GM19467 (cell line): Measurements from ENCODE around the gene NCAPH2.

Experiments used
- ATAC-seq: cut with Tn5 transposase; IDR thresholded peaks from one replicate; pipeline ENCODE4 v1.9.1; 2021; ENCODE audit warnings: mild to moderate bottlenecking, moderate library complexity; ENCODE audit not compliant: unreplicated experiment

The NCAPH2 gene

DNA sequence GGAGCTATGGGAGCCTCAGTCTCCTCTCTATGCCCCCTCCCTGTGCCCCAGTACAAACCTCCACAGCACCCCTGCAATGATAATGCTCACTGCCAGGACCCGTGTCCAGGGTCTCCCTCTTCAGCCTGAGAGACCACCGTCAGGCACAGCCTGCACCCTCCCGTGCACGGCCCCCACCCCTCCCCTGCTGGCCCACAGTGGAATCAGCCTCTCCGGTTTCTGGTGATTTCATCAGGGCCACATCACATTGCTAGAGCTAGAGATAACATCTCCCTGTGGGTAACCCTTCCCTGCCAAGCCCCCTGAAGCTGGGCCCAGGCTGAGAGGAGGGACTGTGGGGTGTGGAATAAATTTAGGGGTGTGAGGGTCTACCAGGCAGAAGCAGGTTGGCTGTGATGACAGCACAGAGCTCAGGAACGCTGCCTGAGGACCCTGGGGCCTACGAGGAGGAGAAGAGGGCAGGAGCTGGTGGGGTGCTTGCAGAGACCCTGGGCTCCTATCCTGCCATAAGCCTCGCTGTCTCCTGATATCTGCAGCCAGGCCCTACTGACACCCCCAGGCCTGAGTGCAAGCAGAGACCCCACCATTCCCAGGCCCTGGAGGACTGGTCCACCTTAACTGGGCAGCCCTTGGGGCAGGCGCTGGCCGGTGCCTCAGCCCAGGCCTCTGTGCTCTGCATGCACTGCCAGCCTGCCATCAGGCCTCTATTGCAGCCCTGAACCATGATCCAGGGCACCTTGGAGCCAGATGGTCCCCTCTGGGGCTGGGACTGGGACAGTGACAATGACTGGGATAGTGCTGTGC lies 37.7 kb downstream of the NCAPH2 start, which contains the start of gene KLHDC7B:
Gene KLHDC7B, plus strand, starts transcription at position 378 of the 804 bp plus-strand sequence. Its CDS starts 345 bp downstream, at position 723.
- no peak for ATAC-seq

DNA sequence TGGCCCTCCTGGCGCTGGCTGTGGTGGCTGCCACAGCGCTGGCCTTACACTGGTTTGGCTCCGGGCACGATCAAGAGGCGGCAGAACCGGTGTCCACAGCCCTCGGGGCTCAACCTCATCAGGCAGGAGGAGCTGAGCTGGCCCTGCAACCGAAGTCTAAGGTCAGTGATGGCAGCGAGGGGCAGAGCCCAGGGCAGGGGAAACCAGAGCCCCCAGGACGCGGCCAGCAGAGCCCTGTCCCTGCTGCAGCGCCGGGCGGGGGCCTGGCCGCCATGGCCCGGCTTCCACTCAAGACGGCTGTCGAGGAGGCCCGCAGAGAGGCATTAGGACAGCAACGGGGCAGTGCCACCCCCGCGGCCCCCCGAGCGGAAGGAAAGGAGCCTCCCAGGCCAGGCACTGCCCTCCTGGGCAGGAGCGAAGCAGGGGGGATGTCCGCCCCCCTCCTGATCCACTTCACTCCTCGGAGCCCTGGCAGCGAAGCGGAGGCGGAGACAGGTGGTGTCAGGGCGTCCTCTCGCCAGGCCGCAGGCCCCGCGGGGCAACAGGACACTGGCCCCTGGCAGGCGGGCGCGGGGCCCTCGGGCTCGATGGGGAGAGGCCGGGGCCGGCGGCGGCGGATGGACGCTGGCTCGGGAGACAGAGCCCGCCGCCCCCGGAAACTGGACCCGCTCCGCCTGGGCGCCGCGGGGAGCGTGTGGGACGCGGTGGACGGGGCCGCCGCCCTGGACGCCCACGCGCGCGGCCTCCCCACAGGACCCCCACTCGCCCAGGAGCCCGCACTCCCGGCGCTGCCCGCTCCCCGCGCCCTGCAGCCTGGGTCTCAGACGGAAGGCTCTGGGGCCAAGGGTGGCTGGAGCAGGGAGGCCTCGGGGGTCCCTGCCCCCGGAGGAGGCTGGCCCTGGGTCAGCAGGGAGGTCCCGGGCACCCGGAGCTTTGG lies 38.6 kb downstream of the NCAPH2 start:
- ATAC-seq = no peak

DNA sequence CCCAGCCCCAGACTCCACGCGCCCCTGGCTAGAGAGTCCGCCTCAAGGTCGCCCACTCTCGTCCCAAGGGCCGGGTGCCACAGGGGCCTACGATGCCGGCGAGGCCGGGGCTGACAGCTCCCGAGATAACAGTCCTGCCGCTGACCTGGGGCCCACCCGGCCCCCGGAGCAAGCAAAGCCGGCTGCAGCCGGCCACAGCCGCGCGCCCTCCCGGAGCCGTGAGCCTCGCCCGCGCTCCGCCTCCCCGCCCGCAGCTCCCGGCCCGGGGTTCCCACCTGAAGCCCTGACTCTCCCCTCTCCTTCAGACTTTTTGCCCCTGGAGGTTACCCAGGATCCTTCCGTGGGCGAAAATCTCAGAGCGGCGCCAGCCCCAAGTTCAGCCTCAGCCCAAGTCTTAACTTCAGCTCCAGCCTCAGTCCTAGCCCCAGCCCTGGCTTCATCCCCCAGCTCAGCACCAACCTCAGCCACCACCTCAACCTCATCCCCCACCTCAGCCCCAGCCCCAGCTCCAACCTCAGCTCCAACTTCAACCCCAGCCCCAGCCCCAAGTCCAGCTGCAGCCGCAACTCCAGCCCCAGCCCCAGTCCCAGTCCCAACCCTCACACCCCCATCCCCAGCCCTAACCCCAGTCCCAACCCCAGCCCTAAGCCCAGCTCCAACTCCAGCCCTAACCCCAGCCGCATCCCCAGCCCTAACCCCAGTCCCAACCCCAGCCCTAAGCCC lies 39.4 kb downstream of the NCAPH2 start:
- ATAC-seq = no peak

DNA sequence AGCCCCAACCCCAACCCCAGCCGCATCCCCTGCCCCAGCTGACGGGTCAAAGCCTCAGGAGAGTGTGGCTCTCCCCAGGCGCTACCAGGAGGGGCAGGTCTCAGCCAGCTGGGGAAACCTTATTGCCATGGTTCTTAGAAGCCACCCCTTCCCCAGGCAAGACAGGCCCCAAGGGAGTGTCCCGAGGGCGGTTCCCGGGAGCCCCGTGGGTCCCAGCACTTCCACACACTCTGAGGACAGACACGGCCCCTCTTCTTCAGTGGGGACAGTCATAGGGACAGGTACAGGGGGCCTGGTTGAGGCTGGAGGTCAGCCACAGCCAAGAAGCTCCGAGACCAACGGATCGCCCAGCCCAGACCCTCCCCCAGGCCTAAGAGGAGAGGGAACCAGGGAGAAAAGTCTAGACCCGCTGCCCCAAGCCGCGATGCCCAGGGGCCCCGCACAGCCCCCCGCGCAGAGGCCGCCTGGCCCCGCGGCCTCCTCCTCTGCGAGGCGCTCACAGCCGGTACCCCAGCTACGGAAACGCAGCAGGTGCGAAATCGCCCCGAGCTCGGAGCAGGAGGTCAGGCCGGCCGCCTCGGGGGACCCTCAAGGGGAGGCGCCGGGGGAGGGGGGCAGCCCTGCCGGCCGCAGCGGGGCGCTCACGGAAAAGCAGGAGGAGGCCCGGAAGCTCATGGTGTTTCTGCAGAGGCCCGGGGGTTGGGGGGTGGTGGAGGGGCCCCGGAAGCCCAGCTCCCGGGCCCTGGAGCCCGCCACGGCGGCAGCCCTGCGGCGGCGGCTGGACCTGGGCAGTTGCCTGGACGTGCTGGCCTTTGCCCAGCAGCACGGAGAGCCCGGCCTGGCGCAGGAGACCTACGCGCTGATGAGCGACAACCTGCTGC lies 40.3 kb downstream of the NCAPH2 start:
- ATAC-seq = no peak

DNA sequence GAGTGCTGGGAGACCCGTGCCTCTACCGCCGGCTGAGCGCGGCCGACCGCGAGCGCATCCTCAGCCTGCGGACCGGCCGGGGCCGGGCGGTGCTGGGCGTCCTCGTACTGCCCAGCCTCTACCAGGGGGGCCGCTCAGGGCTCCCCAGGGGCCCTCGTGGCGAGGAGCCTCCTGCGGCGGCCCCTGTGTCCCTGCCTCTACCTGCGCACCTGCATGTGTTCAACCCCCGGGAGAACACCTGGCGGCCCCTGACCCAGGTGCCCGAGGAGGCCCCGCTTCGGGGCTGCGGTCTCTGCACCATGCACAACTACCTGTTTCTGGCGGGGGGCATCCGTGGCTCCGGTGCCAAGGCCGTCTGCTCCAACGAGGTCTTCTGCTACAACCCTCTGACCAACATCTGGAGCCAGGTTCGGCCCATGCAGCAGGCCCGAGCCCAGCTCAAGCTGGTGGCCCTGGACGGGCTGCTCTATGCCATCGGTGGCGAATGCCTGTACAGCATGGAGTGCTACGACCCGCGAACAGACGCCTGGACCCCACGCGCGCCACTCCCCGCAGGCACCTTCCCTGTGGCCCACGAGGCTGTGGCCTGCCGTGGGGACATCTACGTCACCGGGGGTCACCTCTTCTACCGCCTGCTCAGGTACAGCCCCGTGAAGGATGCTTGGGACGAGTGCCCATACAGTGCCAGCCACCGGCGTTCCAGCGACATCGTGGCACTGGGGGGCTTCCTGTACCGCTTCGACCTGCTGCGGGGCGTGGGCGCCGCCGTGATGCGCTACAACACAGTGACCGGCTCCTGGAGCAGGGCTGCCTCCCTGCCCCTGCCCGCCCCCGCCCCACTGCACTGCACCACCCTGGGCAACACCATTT lies 41.1 kb downstream of the NCAPH2 start:
- ATAC-seq = no peak

DNA sequence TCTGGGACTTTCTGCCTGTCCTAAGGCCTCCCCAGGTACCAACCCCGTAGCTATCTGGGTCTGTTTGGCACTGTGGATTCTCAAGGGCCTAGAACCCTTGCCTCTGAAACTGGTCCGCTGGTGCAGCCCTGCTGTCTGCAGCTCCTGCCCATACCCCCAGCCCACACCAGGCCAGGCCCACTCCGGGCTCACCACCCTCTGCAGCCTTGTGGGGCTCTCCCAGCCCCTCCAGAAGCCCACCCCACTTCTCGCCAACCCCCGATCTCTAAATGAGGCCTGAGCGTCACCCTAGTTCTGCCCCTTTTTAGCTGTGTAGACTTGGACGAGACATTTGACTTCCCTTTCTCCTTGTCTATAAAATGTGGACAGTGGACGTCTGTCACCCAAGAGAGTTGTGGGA lies 42.4 kb downstream of the NCAPH2 start:
- no peak for ATAC-seq

DNA sequence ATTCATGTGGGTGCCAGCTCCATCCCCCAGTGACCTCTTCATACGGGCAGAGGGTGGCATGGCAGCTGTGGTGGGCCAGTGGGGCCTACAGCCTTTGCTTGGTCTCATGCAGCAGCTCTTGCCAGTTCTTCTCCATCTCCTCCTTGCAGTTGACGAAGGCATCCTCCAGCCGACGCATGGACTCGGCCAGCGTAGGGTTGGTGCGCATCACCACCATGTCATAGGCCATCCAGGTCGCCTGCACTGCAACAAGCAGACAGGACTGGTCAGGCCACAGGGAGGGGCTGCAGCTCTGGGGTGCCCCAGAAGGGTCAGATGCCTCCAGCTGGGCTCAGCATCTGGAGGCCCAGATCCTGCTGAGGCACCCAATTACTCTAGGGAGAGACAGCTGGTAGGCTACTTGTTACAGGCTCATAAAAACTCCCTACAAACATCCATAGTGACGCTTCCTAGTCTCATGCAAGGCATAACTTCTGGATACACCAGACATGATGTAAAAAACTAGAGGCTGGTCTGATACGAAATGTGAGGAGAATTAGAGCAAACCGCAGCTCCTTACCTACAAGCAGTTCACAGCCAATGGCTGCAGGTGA lies 43.2 kb downstream of the NCAPH2 start:
- no peak for ATAC-seq

DNA sequence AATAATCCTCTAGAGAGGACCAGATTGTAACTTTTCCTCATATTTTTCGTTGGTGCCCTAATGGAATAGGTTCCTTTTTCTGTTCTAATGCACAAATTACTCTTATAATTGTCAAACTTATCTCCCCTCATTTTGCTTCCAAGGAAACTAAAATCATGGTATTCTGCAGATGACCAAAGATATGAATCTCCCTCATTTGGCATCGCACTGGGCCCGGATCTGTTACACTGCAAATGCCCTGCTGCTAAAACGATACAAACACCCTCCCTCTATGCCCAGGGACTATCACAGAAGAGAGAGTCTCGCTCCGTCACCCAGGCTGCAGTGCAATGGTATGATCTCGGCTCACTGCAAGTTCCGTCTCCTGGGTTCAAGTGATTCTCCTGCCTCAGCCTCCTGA lies 45.3 kb downstream of the NCAPH2 start:
- no peak for ATAC-seq

DNA sequence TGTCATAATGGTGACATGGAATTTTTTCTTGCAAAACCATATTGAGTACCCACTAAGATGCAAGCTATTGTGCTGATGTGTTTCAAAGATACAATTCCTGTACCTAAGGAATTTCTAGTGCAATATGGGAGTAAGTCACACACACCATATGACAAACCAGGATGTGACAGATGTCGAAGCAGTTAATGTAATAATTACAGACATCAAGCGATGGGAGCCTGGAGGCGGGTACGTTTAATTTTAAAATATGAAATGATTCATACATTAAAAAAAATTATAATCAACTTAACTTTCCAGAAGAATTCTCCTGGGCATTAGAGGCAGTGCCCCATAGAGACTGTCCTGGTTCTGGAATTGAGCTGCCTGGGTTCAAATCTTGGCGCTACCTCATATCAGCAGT lies 48.7 kb downstream of the NCAPH2 start:
- ATAC-seq = no peak

DNA sequence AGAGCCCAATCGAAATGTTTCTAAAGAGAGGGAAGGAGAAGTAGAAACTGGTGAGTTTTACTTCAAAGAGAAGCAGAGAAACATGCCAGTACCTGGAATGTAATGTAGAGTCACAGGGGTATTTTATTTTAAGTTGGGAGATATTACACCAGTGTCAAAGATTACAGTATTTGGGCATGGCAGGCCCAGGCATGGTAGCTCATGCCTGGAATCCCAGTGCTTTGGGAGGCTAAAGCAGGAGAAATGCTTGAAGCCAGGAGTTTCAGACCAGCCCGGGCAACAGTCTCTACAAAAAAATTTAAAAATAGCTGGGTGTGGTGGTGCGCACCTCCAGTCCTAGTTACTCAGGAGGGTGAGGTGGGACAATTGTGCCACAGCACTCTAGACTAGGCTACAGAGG lies 52.0 kb downstream of the NCAPH2 start:
- ATAC-seq = no peak

DNA sequence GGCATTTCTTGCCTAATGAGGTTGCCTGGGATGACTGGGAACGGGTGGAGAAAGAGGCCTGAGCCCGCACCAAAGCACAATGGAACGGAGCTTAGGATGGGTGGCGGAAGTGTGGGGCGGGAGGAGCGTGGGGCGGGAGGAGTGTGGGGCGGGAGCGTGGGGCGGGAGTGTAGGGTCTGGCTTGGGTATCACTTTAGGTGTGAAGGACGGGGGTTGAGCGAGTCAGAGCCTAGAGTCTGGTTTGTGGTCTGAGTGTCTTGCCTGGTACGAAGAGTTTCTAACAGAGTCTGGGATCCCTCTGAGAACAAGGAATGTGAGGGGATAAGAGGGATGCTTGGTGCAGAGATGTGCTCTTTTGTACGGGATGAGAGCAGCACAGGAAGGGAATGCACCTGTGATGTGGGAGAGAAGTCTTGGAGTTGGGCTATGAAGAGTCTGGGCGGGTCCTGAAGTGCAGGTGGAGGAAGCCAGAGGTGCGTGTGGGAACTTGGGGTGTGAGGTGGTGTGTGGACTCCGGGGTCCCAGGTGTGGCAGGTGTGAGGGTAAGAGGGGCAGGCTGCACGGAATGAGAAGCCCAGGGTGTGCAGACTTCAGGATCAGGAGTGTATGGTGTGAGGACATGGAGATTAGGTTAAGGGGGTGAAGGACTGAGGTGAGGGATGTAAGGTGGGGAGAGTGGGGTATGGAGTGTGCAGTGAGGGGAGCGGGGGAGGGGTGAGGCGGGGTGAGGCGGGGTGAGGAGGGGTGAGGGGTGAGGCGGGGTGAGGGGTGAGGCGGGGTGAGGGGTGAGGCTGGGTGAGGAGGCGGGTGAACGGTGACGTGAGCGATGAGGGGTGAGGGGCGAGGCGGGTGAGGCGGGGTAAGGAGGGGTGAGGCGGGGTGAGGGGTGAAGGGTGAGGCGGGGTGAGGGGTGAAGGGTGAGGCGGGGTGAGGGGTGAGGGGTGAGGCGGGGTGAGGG lies 53.7 kb downstream of the NCAPH2 start:
- no peak for ATAC-seq

DNA sequence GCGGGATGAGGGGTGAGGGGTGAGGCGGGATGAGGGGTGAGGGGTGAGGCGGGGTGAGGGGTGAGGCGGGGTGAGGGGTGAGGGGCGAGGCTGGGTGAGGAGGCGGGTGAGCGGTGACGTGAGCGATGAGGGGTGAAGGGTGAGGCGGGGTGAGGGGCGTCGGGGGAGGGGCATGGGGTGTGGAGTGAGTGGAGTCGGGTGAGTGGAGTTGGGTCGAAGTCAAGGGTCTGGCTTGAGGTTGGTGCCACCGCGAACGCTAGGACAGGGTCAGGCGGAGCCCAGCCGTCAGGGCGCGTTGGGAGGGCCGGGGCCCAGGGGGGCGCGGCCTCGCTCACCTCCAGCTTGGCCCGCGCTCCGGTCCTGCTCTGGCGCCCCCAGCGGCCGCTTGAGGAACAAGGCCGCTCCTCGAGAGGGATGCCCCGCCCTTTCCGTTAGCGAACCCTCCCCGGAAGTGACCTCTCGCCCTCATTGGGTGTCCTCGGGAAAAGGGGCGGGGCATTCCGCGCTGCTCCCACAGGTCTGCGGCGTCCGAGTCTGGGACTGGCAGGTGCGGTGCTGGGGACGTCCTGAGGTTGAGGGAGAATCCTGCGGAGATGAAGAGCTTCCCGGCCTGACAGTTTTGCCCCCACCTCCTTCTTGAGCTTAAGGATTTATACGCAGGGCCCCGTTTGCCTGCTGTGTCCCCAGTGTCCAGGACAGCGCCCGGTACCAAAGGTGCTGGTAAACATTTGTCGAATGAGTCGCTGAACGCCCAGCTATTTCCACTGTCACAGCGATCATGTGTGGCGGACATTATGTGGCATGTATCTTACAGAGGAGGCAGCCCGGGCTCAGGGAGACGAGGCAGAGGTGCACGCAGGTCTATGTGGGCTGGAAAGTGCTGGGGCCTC lies 54.7 kb downstream of the NCAPH2 start, which contains the start of gene SYCE3:
Gene SYCE3, minus strand, starts transcription at position 397 of the 890 bp plus-strand sequence. CDS start 6,514 bp downstream, outside the sequence.
- peak; percentile 89 for ATAC-seq

DNA sequence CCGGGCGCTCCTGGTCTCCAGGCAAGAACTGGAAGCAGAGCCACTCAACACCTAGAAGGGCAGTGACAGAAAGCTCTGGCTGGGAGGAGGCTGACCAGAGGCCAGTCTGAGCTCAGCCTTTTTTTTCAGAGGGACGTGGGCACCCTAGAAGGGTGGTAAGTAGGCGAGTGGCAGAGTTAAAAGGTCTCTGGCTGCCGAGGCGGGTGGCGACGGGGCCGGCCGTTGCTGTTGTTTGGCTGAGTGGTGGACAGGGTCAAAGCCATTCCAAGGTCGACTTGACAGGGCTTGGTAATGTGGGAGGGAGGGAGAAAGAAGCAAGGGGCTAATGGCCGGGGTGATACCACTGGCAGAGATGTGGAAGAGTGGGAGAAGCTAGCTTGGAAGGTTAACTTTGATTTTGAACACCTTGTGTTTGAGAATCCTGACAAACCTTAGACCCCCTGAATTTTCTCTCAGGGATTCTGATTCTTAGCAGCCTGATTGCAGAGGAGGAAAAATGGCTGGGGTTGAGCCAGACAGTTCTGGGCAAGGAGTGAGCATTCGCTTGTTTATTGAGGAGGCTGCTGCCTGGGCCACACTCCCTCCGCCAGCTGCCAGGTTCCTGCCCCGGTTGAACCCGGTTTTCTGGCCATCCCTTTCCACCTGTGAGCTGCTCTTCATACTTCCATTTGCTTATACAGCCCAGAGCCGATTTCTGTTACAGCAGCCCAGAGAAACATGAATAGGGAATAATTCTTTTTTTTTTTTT lies 55.6 kb downstream of the NCAPH2 start:
- no peak for ATAC-seq

DNA sequence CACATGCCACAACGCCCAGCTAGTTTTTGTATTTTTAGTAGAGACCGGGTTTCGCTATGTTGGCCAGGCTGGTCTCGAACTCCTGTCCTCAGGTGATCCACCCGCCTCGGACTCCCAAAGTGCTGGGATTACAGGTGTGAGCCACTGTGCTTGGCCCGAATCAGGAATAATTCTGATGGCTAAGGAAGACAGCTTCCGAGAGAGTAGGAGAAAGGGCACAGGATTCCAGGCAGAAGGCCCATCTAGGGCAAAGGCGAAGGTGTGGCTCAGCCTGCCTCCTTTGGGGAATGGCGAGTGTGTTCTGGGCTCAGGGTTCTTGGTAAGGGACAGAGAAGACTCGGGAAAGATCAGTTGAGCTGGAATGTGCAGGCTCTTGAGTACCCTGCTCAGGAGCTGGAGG lies 56.3 kb downstream of the NCAPH2 start:
- ATAC-seq = no peak

DNA sequence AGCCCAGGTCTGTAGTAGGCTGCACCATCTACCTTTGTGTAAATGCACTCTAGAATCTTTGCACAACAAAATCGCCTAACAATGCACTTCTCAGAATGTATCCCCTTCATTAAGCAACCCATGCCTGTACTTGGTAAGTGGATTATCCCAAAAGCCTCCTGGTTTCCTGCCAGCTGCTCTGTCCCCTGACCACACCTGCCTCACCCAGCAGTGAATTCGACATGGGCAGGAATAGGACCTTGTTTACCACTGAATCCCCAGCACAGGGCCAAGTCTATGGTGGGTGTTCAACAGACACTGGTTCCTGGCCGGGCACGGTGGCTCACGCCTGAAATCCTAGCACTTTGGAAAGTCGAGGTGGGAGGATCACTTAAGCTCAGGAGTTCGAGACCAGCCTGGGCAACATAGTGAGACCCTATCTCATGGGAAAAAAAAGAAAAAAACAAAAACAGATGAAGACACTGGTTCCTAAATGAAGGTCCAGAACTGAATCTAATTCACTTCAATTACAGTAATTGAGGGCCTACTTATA lies 59.8 kb downstream of the NCAPH2 start:
- no peak for ATAC-seq

DNA sequence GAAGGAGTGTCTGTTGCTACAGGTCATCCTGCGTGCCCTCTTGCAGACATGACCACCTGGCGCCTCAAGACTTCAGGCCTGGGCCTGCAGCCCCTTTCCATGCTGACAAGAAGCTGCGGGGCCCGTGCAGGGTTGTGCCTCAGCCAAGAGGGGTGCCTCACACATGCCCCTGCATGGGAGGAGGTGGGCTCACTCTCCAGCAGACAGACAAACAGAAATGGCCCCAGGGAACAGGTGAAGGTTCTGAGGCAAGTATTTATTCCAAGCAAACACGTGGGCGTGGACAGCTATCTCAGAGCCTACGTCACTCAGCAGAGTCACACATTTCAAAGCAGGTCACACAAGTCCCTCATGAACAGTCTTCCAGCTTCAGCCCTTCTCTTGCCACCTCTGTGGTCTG lies 60.6 kb downstream of the NCAPH2 start:
- ATAC-seq = no peak
